HG02678 (cell line): Measurements from ENCODE around the gene NGF.

Source experiments
- ATAC-seq: cut with Tn5 transposase; IDR thresholded peaks from one replicate; pipeline ENCODE4 v1.9.1; 2021; ENCODE audit warnings: mild to moderate bottlenecking, moderate library complexity; ENCODE audit not compliant: unreplicated experiment

NGF gene

DNA sequence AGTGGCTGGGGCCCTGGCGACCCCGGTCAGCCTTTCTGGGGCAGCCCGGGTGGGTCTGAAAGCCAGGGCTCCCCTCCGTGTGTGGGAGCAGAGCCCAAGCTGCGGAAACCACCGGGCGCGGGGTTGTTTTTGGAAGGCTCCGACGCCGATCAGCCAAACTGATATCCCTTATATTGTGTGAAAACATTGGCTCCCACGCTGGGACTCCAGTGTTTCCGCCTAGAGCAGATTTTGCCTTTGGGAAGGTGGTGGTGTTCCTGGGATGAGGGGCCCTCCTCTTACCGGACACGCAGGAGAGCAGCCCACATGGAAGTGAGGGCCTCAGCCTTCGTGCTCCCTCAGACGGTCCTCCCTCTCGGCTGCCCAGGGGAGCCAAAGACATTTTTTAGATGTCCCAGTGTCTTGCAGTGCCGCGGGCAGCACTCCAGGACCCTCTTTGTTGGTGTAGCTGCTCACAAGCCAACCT, 54.3 kb downstream of the NGF start:
- ATAC-seq, result no peak

DNA sequence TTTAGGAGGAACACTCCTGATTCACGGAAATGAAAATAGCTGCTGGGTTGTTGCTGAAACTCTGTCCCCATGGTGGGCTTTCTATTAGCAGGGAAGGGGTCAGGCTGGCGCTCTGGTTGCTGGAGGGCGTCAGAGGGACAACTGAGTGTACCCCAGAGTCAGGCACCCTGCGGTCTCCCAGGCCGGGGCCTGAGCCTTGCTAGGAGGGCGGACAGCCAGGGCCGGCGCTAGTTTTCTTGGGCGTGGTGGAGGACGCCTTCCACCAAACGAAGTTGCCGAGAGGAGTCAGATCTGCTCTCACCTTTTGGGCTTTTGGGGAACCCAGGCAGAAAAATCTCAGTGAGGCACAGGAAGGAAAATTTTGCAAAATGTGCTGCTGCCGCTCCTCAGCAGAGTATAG, 54.8 kb downstream of the NGF start:
- ATAC-seq, result no peak

DNA sequence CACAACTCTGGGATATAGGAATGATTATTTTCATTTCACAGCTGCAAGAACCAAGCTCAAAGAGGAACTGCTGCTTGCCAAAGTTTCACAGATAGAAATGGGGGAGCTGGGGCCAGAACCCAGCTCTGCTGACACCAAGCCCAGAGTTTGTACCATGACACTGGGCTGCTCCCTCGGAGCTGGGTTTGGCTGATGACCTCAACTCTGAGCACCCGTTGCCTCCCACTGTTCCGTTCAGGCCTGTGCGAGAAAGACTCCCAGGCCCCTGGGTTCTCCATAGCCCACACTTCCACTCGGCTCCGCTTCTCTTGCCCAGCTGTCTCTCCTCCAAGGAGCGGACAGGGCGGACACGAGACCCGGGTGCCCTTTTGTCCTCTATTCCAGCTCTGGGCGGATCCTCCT, 55.2 kb downstream of the NGF start:
- no peak for ATAC-seq

DNA sequence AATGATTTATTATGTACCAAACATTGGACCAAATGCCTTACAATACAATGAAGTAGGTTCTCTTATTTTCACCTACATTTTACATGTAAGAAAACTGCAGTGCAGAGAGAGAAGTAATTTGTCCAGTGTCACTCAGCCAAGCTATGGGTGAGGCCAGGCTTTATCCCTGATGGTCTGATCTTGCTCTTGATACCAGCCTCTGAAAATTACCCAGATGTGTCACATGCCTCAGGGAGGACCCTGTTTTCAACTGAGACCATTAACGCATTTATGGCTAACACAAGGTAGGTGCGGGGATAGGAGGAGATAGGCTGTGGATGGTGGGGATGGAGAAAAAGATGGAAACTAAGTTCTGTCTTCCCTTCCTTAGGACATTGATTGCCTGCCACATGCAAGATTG, 56.9 kb downstream of the NGF start:
- no peak for ATAC-seq

DNA sequence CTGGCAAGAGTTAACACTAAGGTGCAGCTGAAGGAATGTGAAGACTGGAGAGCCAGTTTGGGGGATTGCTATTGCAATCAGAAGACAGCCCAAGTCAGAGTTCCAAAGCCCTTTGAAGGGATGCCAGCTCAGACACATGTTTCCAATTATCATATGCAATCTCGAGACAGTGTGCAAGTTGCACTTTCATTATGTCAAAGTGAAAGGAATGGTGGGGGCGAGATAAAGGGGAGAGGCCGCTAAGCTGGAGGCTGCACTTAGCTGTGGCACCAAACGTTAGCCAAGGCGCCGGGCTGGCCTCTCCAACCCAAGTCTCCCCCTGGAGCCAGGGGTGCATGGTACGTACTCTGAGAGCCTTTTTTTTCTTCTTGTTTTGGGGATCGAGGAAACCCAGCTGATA, 58.0 kb downstream of the NGF start:
- no peak for ATAC-seq

DNA sequence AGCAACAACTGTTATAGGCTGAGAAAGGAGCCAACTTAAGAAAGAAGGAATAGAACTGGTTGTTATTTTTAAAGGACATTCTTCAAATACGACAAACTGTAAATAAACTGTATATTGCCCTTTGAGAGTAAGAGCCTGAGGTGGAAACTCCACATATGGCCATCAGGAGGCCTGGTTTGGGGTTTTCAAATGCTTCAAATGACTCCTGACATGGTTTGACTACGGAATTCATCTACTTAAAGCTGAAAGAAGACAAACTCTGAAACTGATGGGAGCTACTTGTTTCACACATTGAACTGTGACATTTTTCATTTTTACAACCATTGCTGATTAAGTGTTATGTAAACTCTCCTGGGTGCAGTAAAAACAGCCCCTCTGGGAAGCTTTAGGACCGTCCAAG, 59.8 kb downstream of the NGF start:
- no peak for ATAC-seq

DNA sequence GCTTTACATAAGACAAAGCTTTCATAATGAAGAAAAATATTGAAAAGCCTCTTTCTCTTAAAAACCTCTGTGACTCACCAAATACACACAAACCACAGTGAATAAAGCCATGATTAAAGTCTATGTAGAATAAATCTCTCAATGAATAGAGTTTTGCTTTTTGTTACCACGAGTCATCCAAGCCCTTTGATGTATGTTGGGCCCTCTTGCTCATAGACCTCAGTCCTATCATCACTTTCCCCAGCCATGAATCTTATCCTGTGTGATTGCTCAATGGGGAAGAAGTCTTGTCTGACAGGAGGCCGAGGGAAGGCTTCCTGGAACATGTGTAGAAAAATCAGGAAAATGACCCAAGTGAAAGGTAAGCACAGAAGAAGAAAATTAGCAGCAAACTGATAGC, 60.8 kb downstream of the NGF start:
- no peak for ATAC-seq

DNA sequence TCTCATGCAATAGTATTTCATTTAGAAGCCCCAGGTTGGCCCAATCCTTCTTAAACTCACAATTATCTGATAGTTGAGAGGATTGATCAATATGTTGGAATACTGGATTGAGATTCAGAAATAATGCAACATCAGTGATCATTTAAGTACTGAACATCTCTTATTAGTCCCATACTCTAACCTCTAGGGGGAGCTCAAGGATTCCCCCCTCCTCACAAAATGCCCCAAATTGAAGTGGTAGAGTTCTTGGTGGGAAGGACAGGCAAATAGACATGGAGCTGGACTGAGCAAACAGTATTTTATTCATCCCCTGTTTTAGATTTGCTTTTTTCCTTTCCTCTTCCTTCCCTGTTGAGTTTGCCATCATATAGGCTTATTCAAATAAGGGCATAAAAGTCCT, 62.8 kb downstream of the NGF start:
- no peak for ATAC-seq

DNA sequence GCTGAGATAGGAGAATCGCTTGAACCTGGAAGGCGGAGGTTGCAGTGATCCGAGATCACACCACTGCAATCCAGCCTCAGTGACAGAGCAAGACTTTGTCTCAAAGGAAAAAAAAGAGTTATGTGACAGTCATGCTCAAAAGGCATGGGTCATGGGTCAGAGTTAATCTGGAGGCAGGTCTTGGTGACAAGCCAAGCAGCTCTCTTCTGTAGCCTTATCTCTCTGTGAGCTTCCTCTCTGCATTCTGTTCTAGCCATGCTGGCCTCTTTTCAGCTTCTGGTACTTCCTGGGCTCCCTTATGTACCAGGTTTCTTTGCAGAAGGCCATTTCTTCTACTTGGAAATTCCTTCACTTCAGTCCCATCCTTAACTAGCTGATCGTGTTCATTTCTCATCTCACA, 63.6 kb downstream of the NGF start:
- ATAC-seq, result no peak

DNA sequence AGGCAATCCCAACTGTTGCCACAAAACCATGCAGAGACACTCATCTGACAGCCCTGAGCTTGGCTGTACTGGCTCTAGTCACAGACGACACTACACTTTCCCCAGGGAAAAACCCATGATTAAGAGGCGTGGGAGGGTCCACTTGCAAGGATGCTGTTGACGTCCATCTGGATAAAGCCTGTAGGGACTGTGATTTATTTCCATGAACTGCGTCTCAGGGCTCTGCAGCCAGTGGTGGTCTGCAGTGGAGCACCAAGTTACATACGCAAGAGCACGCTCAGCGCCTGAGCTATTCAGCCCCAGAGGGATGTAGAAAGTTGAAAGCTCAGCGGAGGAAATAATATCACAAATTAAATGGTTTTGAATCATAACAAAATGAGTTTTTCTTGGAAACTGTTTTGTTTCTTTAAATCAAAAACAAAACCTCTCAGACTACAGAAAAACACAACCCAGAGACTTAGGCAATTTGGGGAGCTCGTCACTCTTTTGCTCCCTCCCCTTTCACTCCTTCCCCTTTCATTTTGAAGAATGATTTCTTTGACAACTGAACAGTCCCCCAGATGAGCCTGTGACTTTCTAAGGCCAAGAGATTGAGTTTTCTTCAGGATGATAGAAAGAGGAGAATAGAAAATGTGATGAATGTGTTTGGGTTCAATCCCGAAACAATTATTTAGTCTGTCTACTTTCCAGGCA, 71.2 kb downstream of the NGF start:
- no peak for ATAC-seq

DNA sequence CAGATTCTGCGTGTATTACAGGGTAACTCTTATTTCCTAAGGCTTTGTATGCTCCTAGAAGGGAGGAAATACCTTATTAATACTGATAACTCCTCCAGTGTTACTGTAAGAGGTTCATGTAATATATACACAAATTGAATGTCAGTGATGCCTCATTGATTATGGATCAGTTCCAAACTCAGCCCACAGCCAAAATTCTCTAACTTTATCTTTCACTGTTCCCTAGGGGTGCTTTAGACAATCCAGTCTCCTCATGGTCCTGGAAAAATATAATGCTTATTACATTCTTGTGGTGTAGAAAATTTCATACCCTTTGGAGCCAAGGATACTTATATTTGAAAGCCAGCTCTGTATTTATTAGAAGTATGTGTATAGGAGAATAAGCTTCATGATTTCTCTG, 73.0 kb downstream of the NGF start:
- ATAC-seq, result no peak

DNA sequence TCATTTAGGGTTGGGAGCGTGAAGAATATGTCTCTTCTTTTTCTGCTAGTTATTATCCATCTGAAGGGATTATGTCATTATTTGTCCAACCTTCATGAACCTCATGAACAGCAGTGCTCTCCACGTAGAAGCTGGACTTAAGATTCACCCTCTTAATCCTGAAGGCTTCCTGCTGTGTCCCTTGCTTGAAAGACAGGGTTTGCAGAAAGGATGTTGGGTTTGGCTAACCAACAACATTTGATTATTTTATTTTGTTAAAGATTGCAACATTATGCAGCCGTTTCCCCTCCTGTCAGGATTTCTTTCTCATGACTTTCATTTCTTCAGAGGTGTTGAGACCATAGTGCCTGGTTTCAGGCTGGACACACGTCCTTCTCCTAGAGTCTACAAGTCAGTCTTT, 75.2 kb downstream of the NGF start:
- ATAC-seq, result no peak

DNA sequence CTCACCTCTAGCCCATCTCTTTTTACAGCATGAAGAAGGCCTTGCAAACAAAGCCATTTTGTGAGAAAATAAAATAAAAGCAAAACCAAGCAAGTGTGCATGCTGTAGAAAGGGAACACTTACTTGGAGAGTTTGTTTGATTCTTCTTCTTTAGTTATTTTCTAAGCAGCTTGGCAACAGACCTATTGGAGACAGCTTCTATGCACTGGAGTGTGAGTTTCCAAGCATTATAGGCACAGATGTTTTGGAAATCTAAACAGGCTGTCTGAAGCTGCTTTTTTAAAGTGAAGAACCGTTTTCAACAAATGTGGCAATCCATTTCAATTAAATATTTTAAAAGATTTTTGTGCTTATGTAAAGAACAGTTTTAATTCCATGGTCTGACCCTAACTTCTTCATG, 76.6 kb downstream of the NGF start:
- ATAC-seq, result no peak

DNA sequence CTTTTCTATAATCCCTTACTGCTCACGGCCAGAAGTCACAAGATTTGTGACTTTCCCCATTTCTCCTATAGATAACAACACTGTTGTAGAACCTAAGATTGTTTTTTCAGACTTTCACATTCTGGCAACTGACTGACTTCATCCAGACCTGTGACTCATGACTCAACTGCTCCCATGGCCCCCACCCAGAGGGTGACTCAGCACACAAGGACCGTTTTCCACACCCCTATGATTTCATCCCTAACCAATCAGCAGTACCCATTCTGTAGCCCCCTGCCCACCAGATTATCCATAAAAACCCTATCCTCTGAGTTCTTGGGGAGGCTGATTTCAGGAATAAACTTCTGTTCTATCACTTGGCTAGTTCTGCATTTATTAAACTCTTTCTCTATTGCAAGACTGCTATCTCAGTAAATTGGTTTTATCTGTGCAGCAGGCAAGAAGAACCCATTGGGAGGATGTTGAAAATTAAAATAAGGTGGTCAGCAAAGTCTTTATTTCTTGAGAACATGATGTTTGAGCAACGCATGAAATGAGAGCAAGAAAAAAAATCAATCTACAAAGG, 79.7 kb downstream of the NGF start:
- no peak for ATAC-seq

DNA sequence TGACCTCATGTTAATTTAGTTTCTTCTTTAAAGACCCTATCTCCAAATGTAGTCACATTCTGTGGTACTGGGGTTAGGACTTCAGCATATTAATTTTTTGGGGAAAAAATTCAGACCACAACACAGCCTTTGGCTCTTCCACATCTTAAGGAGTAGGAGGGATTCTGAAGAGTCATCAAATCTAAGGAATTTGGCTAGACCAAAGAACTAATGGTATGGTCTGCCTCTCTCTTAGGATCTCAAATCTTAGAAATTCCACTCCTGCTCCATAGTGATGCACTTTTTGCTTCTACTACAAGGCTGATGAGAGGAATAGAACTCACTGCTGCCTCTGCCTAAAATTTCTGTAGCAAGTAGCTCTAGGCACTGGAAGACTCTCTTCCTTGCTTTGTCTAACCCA, 80.5 kb downstream of the NGF start:
- no peak for ATAC-seq

DNA sequence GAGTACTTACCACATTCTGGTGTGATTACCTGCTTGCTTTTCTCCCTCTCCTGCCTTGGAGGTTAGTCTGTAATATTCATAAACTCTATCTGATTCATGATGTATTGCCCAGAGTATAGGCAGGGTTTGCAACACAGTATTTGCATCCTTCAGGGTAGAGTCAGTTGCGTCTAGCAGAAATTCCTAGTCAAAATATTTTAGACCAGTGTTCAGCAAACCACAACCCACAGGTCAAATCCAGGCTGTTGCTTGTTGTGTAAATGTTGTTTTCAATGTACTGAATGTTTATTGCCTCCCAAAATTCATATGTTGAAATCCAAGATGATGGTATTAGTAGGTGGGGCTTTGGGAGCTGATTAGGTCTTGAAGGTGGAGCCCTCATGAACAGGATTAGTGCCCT, 82.9 kb downstream of the NGF start:
- ATAC-seq, result no peak

DNA sequence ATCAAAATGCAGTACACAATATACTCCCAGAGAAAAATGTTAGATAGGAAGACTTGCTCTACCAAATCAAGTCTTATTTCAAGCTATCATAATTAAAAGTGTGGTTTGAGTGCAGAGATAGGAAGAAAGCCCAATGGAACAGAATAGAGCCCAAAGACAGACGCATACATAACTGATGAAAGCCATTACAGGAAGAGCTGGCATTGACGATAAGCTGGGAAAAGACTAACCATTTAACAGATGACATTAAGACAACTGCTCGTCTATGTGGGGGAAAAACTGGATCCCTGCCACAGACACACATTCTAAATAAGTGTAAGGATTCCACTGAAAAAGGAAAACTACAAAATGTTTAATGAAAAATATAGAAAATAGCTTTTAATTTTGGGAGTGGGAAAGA, 85.5 kb downstream of the NGF start:
- no peak for ATAC-seq

DNA sequence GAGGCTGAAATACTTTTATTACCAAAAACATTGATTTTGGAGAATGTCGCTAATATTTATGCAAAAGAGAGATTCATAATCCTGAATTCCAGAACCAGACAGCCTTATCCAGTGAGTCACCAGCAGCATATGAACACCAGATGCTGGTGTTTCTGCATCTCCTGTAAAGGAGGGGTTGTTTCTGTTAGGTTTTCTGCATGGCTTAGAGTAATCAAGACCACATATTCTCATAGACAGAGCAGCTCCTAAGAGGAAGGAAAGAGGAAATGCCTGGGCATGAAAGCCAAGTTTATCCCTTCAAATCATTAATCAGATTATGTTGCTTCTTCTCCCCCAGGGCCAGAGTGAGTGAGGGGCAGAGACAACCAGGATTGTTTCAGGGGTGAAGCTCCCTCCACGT, 86.2 kb downstream of the NGF start:
- no peak for ATAC-seq

DNA sequence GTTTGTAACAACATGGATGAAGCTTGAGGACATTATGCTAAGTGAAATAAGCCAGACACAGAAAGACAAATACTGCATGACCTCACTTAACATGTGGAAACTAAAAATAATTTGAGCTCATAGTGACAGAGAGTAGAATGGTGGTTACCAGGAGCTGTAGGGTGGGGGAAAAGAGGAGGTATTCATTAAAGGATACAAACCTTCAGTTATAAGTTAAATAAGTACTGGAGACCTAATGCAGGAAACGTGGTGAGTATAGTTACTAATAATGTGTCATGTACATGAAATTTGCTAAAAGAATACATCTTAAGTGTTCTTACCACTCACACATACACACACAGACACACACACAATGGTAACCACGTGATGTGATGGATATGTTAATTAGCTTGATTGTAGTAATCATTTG, 86.7 kb downstream of the NGF start:
- ATAC-seq, result no peak

DNA sequence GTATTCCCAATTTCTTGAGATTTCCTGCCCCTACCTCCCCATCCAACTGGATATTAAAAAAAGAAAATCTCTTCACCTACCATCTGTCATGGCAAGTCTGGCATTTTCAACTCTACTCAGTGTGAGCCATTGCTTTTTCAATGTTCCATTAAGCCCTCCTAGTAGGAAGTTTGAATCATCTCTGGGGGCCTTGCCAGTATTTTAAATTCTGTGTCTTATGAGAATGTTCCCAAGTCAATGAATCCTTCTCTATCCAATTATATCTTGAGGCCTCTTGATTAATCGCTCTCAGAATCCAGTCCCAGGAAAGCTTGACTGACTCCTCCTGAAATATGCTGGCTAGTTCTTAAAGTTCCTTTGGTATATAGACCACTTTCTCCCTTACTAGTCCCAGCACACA, 91.5 kb downstream of the NGF start:
- no peak for ATAC-seq

DNA sequence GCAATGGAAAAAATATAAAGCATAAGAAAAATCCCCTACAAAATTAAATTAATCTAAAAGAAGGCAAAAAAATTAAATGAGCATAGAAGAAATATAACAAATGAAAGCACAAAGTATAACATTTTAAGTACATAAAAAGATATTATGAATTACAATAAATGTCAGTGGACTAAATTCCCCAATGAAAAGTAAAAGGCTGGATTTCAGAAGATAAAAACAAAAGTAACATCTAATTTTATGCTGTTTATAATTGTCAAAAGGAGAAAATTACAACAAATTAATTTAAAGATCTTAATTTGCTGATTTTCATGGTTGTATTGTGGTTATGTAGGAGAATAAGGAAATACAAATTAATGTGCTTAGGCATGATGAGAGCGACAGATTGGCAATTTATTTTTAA, 92.8 kb downstream of the NGF start:
- ATAC-seq, result no peak

DNA sequence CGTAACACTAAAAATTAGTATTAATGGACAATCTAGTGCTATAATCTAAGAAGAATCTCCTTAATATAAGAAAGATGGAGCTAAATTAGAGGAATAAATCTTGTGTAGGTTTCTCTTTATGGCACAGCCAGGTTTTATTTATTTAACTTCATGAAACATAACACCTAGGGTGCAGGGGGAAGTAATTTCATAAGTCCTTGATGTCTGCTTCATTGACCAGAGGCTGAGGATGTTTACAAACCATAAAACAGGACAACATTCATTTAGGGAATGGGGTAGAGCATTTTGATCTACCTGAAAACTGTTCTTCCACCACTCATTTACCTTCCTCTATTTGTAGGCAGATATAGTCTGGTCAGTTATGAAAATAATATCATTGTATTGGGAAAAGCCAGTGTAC, 95.5 kb downstream of the NGF start:
- no peak for ATAC-seq

DNA sequence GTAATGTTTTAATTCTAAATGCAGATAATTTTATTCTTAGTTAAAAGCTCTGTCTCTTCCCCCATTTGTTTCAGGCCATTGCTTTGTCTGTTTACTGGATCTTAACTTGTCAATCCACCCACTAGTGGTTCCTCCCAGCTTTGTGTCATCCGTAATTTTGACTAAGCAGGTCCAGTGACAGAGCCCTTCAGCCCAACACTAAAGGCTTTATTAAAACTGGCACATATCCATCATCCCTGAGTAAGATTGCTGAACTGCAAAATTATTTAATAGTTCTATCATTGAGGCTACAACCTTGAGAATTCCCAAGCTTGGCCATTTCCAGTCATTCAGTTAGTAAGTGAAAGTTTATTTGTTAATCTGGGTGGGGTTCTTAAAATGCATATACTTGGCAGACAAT, 96.7 kb downstream of the NGF start:
- ATAC-seq, result no peak
